ENCODE results near the gene PTPN1. TPM values are rescaled to one million over a fixed set of nuclear protein-coding genes. Genes with fewer than 3 reads are reported as not detected.

PTPN1 gene
- total and polyA plus RNA-seq, 2 donors (not counting 3 experiments of a cell fraction or from before 2014, with no cell fraction given) = 41.1 to 64.3 TPM

DNA sequence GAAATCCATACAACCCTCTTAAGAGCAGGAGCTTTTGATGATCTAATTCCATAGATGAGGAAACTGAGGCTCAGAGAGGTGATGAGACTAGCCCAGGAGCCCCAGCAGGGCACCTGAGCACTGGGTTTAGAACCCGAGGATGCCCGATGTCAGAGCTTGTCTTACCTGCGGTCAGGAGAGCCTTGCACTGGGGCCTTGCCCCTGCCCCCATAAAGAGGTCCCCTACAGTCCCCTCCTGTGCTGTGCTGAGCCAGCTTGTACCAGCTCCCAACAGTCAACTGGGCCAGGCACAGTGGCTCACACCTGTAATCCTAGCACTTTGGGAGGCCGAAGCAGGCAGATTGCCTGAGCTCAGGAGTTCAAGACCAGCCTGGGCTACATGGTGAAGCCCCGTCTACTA, 122.5 kb downstream of the PTPN1 start:
- Histone ChIP-seq H3K79me2 (ENCODE audit: control insufficient read depth, insufficient read depth, low read length) (no peaks in the 10 kb centered on the region), H3K4me3 (replicated peaks in 1 of 3; ENCODE audit: insufficient read depth in 1 of 3, low read depth in 1 of 3, low read length in 3 of 3) (no peak overlapping the region), H3K36me3 (ENCODE audit: control insufficient read depth in 2 of 2, extremely low read depth in 1 of 2, insufficient read depth in 2 of 2, low read length in 2 of 2) (no peaks in the 10 kb centered on the region), H3K9me1 (replicated peaks; ENCODE audit: control insufficient read depth, extremely low read depth, insufficient read depth, low read length) (no peaks in the 10 kb centered on the region), H3K27ac (ENCODE audit: insufficient read depth, low read depth, low read length) (no peak overlapping the region), H3K9me3 (replicated peaks; ENCODE audit: control insufficient read depth, insufficient read depth, low read length) (no peaks in the 10 kb centered on the region), H3K4me2 (ENCODE audit: insufficient read depth, low read length) (no peak overlapping the region), H3K9ac (replicated peaks; ENCODE audit: extremely low read depth, insufficient read depth, low read length) (no peak overlapping the region), H3K27me3 (ENCODE audit: control insufficient read depth in 2 of 2, insufficient read depth in 2 of 2, low read length in 2 of 2) (no peaks in the 10 kb centered on the region), H2AFZ (ENCODE audit: low read depth, low read length) (no peak overlapping the region), H4K20me1 (replicated peaks; ENCODE audit: control insufficient read depth, extremely low read depth, insufficient read depth, low read length) (no peaks in the 10 kb centered on the region), H3K4me1 (ENCODE audit: control insufficient read depth, extremely low read depth, insufficient read depth, low read length) (no peaks in the 10 kb centered on the region)
- TF ChIP-seq FOS (IDR thresholded peaks at IDR 0.05; ENCODE audit: borderline replicate concordance, insufficient read depth, low read length) (no peak), MYC (IDR thresholded peaks at IDR 0.05; ENCODE audit: low read depth, low read length) (no peak), GATA2 (IDR thresholded peaks at IDR 0.05; ENCODE audit: insufficient read depth, insufficient read length, low read depth, low read length) (no peak), MAX (IDR thresholded peaks at IDR 0.05; ENCODE audit: insufficient read depth, insufficient read length) (no peak), JUN (IDR thresholded peaks at IDR 0.05; ENCODE audit: borderline replicate concordance, insufficient read depth, insufficient read length, low read depth) (no peak), POLR2AphosphoS5 (IDR thresholded peaks at IDR 0.05; ENCODE audit: insufficient read depth, low read depth, low read length) (no peak), EZH2 (IDR thresholded peaks at IDR 0.05; ENCODE audit: borderline replicate concordance, low read depth, low read length, severe bottlenecking) (no peak), POLR2A (IDR thresholded peaks at IDR 0.05; ENCODE audit: low read depth, low read length) (no peak), CTCF (IDR thresholded peaks at IDR 0.05; ENCODE audit: extremely low read depth in 1 of 2, insufficient read depth in 1 of 2, low read depth in 1 of 2, low read length in 2 of 2) (no peak)
- dilution Hi-C loops (cut with MboI; ENCODE audit: extremely low pct_ligation_motif_present, low sequenced_read_pairs) (no loop called here), intact Hi-C loops (cut with micrococcal nuclease) (no loop called here)
- ChIA-PET POLR2A (no interaction called here), CTCF (interaction anchor here (0.8 to 10.2 kb wide), 5 partner anchors 9 to 161 kb away, joined by 3 to 181 read pairs (median 4); no protein-coding TSS in a partner anchor)
- DNase-seq (ENCODE audit: low read depth, low spot score) (no peak), FAIRE-seq (no peak)
- BruUV-seq (replicated peaks) = no TSS peak

Data from endothelial cell of umbilical vein (primary cell).